OCI-LY3 (cell line): ENCODE measurements around the gene ZNF423.

Source experiments
- H2AFZ ChIP-seq: fragments of 200-600, 300-600 bp; shearing (Covaris generic); 2 replicates; pipeline ENCODE4 v1.6.0; 2014; ENCODE audit warnings: antibody characterized with exemption, low read depth, low read length
- H3K27ac ChIP-seq: fragments of 200-600, 300-600 bp; sonication (generic); 2 replicates; pipeline ENCODE4 v1.5.1; 2014; ENCODE audit warnings: mild to moderate bottlenecking, low read length, moderate library complexity, mixed read lengths
- H3K27me3 ChIP-seq: fragments of 200-600, 300-600 bp; sonication (generic); 2 replicates; pipeline ENCODE4 v1.6.1; 2014; ENCODE audit warnings: low read depth, low read length, mixed read lengths
- H3K36me3 ChIP-seq: fragments of 200-600, 300-600 bp; sonication (generic); replicated peaks from 2 replicates; pipeline ENCODE3; 2014; ENCODE audit warnings: low read depth, low read length, mixed read lengths
- H3K4me1 ChIP-seq: fragments of 300-600, 200-600 bp; sonication (generic); 2 replicates; pipeline ENCODE4 v1.6.1; 2014; ENCODE audit warnings: low read length, mixed read lengths
- H3K4me2 ChIP-seq: fragments of 200-600, 300-600 bp; sonication (generic); 2 replicates; pipeline ENCODE4 v1.6.1; 2014; ENCODE audit warnings: low read length, mixed read lengths
- H3K4me3 ChIP-seq: fragments of 300-600, 200-600 bp; sonication (generic); 2 replicates; pipeline ENCODE4 v1.5.1; 2014; ENCODE audit warnings: antibody characterized with exemption, mild to moderate bottlenecking, low read length, moderate library complexity
- H3K79me2 ChIP-seq: fragments of 300-600, 200-600 bp; shearing (Covaris generic); 2 replicates; pipeline ENCODE4 v1.6.1; 2014; ENCODE audit warnings: mild to moderate bottlenecking, low read length, mixed read lengths
- H3K9ac ChIP-seq: fragments of 300-600, 200-600 bp; shearing (Covaris generic); 2 replicates; pipeline ENCODE4 v1.6.0; 2014; ENCODE audit warnings: mild to moderate bottlenecking, low read length, moderate library complexity
- H3K9me3 ChIP-seq: fragments of 200-600, 300-600 bp; shearing (Covaris generic); 2 replicates; pipeline ENCODE4 v1.6.1; 2014; ENCODE audit warnings: low read length, mixed read lengths; ENCODE audit not compliant: insufficient read depth
- H4K20me1 ChIP-seq: fragments of 200-600, 300-600 bp; sonication (generic); 2 replicates; pipeline ENCODE4 v1.6.1; 2016; ENCODE audit warnings: low read length, mixed read lengths; ENCODE audit not compliant: insufficient read depth
- EZH2phosphoT487 ChIP-seq: fragments of 200-600 bp; shearing (Covaris generic); IDR thresholded peaks from 2 replicates; pipeline ENCODE4 v1.6.1; 2018; ENCODE audit warnings: antibody characterized with exemption, mixed run types, low read depth
- TF ChIP-seq, protein P1 (sequence below): fragments of 200-600, 300-600 bp; sonication (generic); IDR thresholded peaks from 2 replicates; pipeline ENCODE4 v1.5.1; 2014; ENCODE audit warnings: antibody characterized with exemption, low read length, low read depth

ZNF423 gene

DNA sequence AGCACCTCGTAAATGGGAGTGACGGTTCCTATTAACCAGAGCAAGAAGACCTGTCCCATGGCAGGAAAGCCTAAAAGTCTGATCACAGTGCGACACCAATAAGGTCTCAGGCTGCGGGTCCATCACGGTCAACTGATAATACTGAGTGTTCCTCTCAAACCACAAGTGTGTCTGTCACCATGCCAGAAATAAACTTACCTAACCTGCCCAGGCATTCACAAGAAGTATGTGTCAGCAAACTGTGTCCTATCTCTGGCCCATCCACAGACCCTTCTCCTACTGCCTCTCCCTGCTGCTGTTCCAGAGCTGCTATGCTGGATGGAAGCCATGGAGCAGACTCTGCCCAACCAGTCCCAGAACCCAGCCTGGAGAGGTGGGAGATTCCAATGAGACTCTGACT is 73.5 kb downstream of the ZNF423 start:
- no peak overlapping the region for H3K27ac ChIP-seq
- no peak overlapping the region for H3K9ac ChIP-seq
- no peak overlapping the region for H3K4me2 ChIP-seq
- H4K20me1 ChIP-seq: no peaks in the 10 kb centered on the region
- no peak overlapping the region for H2AFZ ChIP-seq
- no peaks in the 10 kb centered on the region for H3K27me3 ChIP-seq
- no peaks in the 10 kb centered on the region for H3K36me3 ChIP-seq
- no peaks in the 10 kb centered on the region for H3K4me1 ChIP-seq
- no peak for TF ChIP-seq EZH2phosphoT487
- TF ChIP-seq, protein P1, sequence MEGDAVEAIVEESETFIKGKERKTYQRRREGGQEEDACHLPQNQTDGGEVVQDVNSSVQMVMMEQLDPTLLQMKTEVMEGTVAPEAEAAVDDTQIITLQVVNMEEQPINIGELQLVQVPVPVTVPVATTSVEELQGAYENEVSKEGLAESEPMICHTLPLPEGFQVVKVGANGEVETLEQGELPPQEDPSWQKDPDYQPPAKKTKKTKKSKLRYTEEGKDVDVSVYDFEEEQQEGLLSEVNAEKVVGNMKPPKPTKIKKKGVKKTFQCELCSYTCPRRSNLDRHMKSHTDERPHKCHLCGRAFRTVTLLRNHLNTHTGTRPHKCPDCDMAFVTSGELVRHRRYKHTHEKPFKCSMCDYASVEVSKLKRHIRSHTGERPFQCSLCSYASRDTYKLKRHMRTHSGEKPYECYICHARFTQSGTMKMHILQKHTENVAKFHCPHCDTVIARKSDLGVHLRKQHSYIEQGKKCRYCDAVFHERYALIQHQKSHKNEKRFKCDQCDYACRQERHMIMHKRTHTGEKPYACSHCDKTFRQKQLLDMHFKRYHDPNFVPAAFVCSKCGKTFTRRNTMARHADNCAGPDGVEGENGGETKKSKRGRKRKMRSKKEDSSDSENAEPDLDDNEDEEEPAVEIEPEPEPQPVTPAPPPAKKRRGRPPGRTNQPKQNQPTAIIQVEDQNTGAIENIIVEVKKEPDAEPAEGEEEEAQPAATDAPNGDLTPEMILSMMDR: no peak
- H3K79me2 ChIP-seq: no peaks in the 10 kb centered on the region
- no peak overlapping the region for H3K4me3 ChIP-seq
- H3K9me3 ChIP-seq: no peaks in the 10 kb centered on the region

DNA sequence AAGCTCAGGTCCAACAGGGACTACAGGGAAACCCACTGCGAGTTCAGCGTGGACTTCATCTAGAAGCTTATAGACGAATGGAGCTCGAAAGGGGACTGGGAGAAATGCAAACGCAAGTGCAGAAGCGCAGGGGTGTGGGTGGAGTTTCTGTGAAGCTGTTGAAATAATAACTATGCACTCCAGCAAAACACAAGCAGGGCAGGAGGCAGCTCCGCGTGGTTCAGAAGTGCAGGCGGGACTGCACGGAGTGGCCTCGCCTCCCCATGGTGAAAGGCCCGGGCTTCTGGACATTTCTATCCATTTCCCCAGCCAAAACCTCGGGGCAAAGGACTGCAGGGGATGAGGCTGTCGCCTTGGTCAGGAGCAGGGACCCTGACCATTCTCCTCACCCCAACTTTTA is 74.5 kb downstream of the ZNF423 start:
- H3K4me1 ChIP-seq: no peaks in the 10 kb centered on the region

DNA sequence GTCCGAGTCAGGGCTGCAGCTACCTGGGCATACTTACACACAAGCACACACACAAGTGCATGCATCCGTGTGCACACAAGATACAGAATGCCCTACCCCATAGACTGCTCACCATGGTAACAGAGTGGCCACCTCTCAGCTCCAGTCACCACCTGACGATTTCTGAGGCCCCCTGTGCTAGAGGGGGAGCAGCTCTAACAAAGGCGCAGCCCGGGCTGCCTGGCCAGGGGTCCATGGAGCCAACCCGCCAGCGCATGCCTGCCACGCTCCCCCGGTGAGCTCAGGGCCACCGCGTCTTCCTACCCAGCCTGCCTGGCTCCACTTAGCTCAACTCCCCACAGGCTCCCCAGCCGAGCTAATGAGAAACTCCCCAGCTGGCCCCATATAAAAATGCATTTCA is 75.5 kb downstream of the ZNF423 start:
- Histone ChIP-seq H3K9ac (no peak overlapping the region), H4K20me1 (no peaks in the 10 kb centered on the region), H3K27me3 (no peaks in the 10 kb centered on the region), H2AFZ (no peak overlapping the region), H3K4me3 (no peak overlapping the region), H3K36me3 (no peaks in the 10 kb centered on the region), H3K4me2 (no peak overlapping the region), H3K4me1 (no peaks in the 10 kb centered on the region), H3K27ac (no peak overlapping the region), H3K79me2 (no peaks in the 10 kb centered on the region), H3K9me3 (no peaks in the 10 kb centered on the region)
- TF ChIP-seq EZH2phosphoT487: no peak
- TF ChIP-seq, protein P1: no peak

More for the DNA sequence above, 74.5 kb downstream of the ZNF423 start:
- no peak for TF ChIP-seq EZH2phosphoT487
- TF ChIP-seq, protein P1: no peak
- H3K4me3 ChIP-seq: no peak overlapping the region
- no peaks in the 10 kb centered on the region for H4K20me1 ChIP-seq
- H3K27me3 ChIP-seq: no peaks in the 10 kb centered on the region
- H3K27ac ChIP-seq: no peak overlapping the region
- H3K79me2 ChIP-seq: no peaks in the 10 kb centered on the region
- no peak overlapping the region for H3K4me2 ChIP-seq
- H3K9ac ChIP-seq: no peak overlapping the region
- H2AFZ ChIP-seq: no peak overlapping the region
- no peaks in the 10 kb centered on the region for H3K9me3 ChIP-seq
- H3K36me3 ChIP-seq: no peaks in the 10 kb centered on the region

DNA sequence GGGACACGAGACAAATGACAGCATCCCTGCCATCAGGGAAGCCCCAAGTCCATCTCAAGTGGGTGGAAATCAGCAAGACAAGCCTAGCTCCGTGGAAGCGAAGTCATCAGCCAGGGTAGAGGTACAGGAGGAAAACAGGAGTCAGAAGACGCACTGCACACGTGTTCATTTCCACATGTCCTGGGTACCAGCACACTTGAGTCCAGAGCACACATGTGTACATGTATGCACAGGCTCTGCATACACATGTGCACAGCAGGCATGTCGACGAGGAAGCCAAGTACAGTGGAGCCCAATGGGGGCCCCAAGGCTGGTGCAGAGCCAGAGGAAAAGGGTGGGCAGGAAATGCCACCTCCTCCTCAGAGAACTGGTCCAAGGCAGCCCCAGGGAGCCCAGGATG is 75.9 kb downstream of the ZNF423 start:
- no peak overlapping the region for H3K9ac ChIP-seq
- no peak overlapping the region for H3K4me3 ChIP-seq
- no peaks in the 10 kb centered on the region for H4K20me1 ChIP-seq
- no peaks in the 10 kb centered on the region for H3K27me3 ChIP-seq
- no peaks in the 10 kb centered on the region for H3K36me3 ChIP-seq
- TF ChIP-seq, protein P1: no peak
- no peak for TF ChIP-seq EZH2phosphoT487
- H3K9me3 ChIP-seq: no peaks in the 10 kb centered on the region
- H3K4me2 ChIP-seq: no peak overlapping the region
- no peak overlapping the region for H2AFZ ChIP-seq
- no peaks in the 10 kb centered on the region for H3K79me2 ChIP-seq
- H3K27ac ChIP-seq: no peak overlapping the region
- no peaks in the 10 kb centered on the region for H3K4me1 ChIP-seq
